Measurements from ENCODE around the gene SLC8A3.
"Not testable (repeated sequence)": the region's sequence is repeated elsewhere in the genome, so short reads cannot be mapped to it uniquely, and the experiment has no call there.

Gene SLC8A3

GRCh38 chr14:70188659-70189455 lies at the start of gene SLC8A3:
Gene SLC8A3 (minus strand): TSS chr14:70188951. CDS start chr14:70168422, 20,529 bp downstream.
- peak; percentile 35 for DNase-seq

GRCh38 chr14:70237710-70238109 lies 49.0 kb upstream of the SLC8A3 start:
- DNase-seq: no peak

GRCh38 chr14:70234066-70234950 lies 45.6 kb upstream of the SLC8A3 start:
- DNase-seq: no peak

- not testable (repeated sequence) for DNase-seq
Measured at GRCh38 chr14:70231756-70232544, 43.2 kb upstream of the SLC8A3 start.

GRCh38 chr14:70229877-70230640 lies 41.3 kb upstream of the SLC8A3 start:
- DNase-seq: not testable (repeated sequence)

- no peak for DNase-seq
Measured at GRCh38 chr14:70213721-70214282, 25.1 kb upstream of the SLC8A3 start.

GRCh38 chr14:70212752-70213151 lies 24.0 kb upstream of the SLC8A3 start:
- DNase-seq: no peak

GRCh38 chr14:70208380-70208779 lies 19.6 kb upstream of the SLC8A3 start:
- no peak for DNase-seq

- DNase-seq: no peak
Measured at GRCh38 chr14:70203686-70204085, 14.9 kb upstream of the SLC8A3 start.

- no peak for DNase-seq
Measured at GRCh38 chr14:70201994-70202393, 13.2 kb upstream of the SLC8A3 start.

- DNase-seq: no peak
Measured at GRCh38 chr14:70193396-70193795, 4.6 kb upstream of the SLC8A3 start.

- DNase-seq: no peak
Measured at GRCh38 chr14:70192915-70193314, 4.2 kb upstream of the SLC8A3 start.

GRCh38 chr14:70190156-70190555 lies 1.4 kb upstream of the SLC8A3 start:
- DNase-seq: no peak

- no peak for DNase-seq
Measured at GRCh38 chr14:70189456-70190077, 816 bp upstream of the SLC8A3 start.

GRCh38 chr14:70188322-70188658 lies 461 bp downstream of the SLC8A3 start:
- DNase-seq: no peak

- peak; percentile 76 for DNase-seq
Measured at GRCh38 chr14:70186900-70187451, 1.8 kb downstream of the SLC8A3 start.

- DNase-seq: no peak
Measured at GRCh38 chr14:70183991-70184390, 4.8 kb downstream of the SLC8A3 start.

GRCh38 chr14:70181276-70181675 lies 7.5 kb downstream of the SLC8A3 start:
- no peak for DNase-seq

GRCh38 chr14:70180718-70181117 lies 8.0 kb downstream of the SLC8A3 start:
- no peak for DNase-seq

- no peak for DNase-seq
Measured at GRCh38 chr14:70177081-70177800, 11.5 kb downstream of the SLC8A3 start.

- DNase-seq: no peak
Measured at GRCh38 chr14:70173569-70173968, 15.2 kb downstream of the SLC8A3 start.
